SK-N-SH (cell line): ENCODE results near the gene BCAS3. TPM values are rescaled to one million over a fixed set of nuclear protein-coding genes. Genes with fewer than 3 reads are reported as not detected.

Source experiments
- ELF1 ChIP-seq: IDR thresholded peaks from 2 replicates; pipeline ENCODE4 v1.4.0; 2012
- EZH2phosphoT487 ChIP-seq: fragments of 200-600 bp; sonication (generic); IDR thresholded peaks from 2 replicates; pipeline ENCODE4 v1.6.1; 2017; ENCODE audit warnings: low read depth, mixed run types, mild to moderate bottlenecking, antibody characterized with exemption, moderate library complexity, borderline replicate concordance
- MEF2A ChIP-seq: IDR thresholded peaks from 2 replicates; pipeline ENCODE4 v1.4.0; 2012; ENCODE audit warnings: low read depth, borderline replicate concordance
- POLR2AphosphoS5 ChIP-seq: IDR thresholded peaks from 2 replicates; pipeline ENCODE4 v1.6.1; 2012; ENCODE audit warnings: low read depth, low read length
- RAD21 ChIP-seq: IDR thresholded peaks from 2 replicates; pipeline ENCODE4 v1.6.1; 2012; ENCODE audit warnings: mild to moderate bottlenecking, low read length
- RCOR1 ChIP-seq: fragments of 150-350 bp; IDR thresholded peaks from 2 replicates; pipeline ENCODE4 v1.6.1; 2017; ENCODE audit warnings: antibody characterized with exemption, low read length
- RXRA ChIP-seq: IDR thresholded peaks from 2 replicates; pipeline ENCODE4 v1.4.0; 2012; ENCODE audit warnings: low read depth, mild to moderate bottlenecking, borderline replicate concordance
- SMC3 ChIP-seq: IDR thresholded peaks from 2 replicates; pipeline ENCODE4 v1.6.1; 2012; ENCODE audit warnings: low read depth, low read length, improper control_type of control experiment
- YY1 ChIP-seq: IDR thresholded peaks from 2 replicates; pipeline ENCODE4 v1.4.0; 2012; ENCODE audit warnings: low read depth, mild to moderate bottlenecking
- polyA plus RNA-seq, 3 experiments: library from polyadenylated mRNA; depleted of rRNA; stranded (reverse); fragments of >200 nt; gene quantifications; 2 replicates each; pipeline ENCODE4 v1.2.3, GENCODE V29; 2012
- TF ChIP-seq, protein P1 (sequence below): fragments of 150-350 bp; IDR thresholded peaks from 2 replicates; pipeline ENCODE4 v1.6.1; 2017; ENCODE audit warnings: antibody characterized with exemption, low read length, low read depth, borderline replicate concordance
- TF ChIP-seq, protein P2 (sequence below): IDR thresholded peaks from 2 replicates; pipeline ENCODE4 v1.6.1; 2012; ENCODE audit warnings: mild to moderate bottlenecking, low read depth, low read length, moderate library complexity
- TF ChIP-seq, protein P3 (sequence below): IDR thresholded peaks from 2 replicates; pipeline ENCODE4 v1.4.0; 2012; ENCODE audit warnings: low read depth
- TF ChIP-seq, protein P4 (sequence below): IDR thresholded peaks from 2 replicates; pipeline ENCODE4 v1.4.0; 2012; ENCODE audit warnings: low read depth, borderline replicate concordance

The BCAS3 gene
- polyA plus RNA-seq, 1 of the 3 experiments (the other 2 are of a cell fraction) = 5.9 TPM

DNA sequence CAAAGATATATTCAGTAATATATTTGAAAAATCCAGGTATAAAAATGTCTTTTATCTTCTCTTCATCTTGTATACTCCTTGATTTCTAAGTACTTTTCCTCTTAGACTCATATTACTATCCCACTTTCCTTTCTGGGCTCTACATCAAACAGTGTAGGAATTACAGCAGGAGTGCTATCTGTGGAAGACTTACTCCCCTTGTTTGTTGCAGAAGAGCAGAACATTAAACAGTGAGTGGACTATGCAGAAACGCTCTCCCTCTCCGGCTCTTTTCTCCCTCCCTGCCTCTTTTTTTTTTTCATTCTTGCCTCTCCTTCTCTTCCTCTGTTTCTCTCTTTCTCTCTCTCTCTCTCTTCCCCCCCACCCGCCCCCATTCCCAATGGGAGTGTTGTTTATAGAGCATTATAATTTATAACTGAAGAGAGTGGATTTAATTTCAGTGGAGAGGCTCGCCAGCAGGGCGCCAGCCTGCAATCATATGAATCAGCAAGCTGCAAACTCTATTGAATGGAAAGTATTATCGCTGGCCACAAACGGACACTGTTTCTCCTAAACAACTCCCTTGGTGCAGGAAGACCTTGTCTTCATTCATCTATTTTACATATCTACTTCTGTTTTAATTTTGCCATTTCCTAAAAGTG is 479.7 kb downstream of the BCAS3 start (continued):
- TF ChIP-seq, protein P1, sequence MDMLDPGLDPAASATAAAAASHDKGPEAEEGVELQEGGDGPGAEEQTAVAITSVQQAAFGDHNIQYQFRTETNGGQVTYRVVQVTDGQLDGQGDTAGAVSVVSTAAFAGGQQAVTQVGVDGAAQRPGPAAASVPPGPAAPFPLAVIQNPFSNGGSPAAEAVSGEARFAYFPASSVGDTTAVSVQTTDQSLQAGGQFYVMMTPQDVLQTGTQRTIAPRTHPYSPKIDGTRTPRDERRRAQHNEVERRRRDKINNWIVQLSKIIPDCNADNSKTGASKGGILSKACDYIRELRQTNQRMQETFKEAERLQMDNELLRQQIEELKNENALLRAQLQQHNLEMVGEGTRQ = no peak
- TF ChIP-seq MEF2A (peak; percentile 12; the same call in 1 of the 2 replicates), RCOR1 (peak; percentile 28), POLR2AphosphoS5 (peak; percentile 89), RXRA (peak; percentile 25; the same call in 1 of the 2 replicates), RAD21 (peak; percentile 39), ELF1 (no peak), SMC3 (peak; percentile 23), YY1 (no peak), EZH2phosphoT487 (no peak)
- TF ChIP-seq, protein P2, sequence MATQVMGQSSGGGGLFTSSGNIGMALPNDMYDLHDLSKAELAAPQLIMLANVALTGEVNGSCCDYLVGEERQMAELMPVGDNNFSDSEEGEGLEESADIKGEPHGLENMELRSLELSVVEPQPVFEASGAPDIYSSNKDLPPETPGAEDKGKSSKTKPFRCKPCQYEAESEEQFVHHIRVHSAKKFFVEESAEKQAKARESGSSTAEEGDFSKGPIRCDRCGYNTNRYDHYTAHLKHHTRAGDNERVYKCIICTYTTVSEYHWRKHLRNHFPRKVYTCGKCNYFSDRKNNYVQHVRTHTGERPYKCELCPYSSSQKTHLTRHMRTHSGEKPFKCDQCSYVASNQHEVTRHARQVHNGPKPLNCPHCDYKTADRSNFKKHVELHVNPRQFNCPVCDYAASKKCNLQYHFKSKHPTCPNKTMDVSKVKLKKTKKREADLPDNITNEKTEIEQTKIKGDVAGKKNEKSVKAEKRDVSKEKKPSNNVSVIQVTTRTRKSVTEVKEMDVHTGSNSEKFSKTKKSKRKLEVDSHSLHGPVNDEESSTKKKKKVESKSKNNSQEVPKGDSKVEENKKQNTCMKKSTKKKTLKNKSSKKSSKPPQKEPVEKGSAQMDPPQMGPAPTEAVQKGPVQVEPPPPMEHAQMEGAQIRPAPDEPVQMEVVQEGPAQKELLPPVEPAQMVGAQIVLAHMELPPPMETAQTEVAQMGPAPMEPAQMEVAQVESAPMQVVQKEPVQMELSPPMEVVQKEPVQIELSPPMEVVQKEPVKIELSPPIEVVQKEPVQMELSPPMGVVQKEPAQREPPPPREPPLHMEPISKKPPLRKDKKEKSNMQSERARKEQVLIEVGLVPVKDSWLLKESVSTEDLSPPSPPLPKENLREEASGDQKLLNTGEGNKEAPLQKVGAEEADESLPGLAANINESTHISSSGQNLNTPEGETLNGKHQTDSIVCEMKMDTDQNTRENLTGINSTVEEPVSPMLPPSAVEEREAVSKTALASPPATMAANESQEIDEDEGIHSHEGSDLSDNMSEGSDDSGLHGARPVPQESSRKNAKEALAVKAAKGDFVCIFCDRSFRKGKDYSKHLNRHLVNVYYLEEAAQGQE = 0 out of 2 replicates have a peak, but pooled peaks have one; percentile 32
- TF ChIP-seq, protein P3, sequence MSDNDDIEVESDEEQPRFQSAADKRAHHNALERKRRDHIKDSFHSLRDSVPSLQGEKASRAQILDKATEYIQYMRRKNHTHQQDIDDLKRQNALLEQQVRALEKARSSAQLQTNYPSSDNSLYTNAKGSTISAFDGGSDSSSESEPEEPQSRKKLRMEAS = peak; percentile 73; the same call in 1 of the 2 replicates
- TF ChIP-seq, protein P4, sequence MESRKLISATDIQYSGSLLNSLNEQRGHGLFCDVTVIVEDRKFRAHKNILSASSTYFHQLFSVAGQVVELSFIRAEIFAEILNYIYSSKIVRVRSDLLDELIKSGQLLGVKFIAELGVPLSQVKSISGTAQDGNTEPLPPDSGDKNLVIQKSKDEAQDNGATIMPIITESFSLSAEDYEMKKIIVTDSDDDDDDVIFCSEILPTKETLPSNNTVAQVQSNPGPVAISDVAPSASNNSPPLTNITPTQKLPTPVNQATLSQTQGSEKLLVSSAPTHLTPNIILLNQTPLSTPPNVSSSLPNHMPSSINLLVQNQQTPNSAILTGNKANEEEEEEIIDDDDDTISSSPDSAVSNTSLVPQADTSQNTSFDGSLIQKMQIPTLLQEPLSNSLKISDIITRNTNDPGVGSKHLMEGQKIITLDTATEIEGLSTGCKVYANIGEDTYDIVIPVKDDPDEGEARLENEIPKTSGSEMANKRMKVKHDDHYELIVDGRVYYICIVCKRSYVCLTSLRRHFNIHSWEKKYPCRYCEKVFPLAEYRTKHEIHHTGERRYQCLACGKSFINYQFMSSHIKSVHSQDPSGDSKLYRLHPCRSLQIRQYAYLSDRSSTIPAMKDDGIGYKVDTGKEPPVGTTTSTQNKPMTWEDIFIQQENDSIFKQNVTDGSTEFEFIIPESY = no peak
- TF ChIP-seq, all 33 proteins: peak for 20
